Measurements from ENCODE around the gene PRICKLE3. TPM values are rescaled to one million over a fixed set of nuclear protein-coding genes. Genes with fewer than 3 reads are reported as not detected.
"Not testable (repeated sequence)": the region's sequence is repeated elsewhere in the genome, so short reads cannot be mapped to it uniquely, and the experiment has no call there.

PRICKLE3 gene
- total RNA-seq, 1 donor from 2014 or later, result 18.5 TPM

DNA sequence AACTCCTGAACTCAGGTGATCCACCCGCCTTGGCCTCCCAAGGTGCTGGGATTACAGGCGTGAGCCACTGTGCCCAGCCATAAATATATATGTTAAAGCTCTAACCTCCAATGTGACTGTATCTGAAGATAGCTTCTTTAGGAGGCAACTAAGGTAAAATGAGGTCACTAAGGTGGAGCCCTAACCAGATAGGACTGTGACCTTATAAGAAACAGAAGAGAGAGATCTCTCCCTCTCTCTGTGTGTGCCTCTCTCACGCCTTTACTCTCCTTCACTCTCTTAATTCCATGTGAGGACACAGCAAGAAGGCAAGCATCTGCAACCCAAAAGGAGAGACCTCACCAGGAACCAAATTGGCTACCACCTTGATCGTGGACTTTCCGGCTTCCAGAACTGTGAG, 24.5 kb downstream of the PRICKLE3 start:
- H3K4me3 ChIP-seq (ENCODE audit: low read depth, low read length), result no peak overlapping the region
- TF ChIP-seq, protein P1, sequence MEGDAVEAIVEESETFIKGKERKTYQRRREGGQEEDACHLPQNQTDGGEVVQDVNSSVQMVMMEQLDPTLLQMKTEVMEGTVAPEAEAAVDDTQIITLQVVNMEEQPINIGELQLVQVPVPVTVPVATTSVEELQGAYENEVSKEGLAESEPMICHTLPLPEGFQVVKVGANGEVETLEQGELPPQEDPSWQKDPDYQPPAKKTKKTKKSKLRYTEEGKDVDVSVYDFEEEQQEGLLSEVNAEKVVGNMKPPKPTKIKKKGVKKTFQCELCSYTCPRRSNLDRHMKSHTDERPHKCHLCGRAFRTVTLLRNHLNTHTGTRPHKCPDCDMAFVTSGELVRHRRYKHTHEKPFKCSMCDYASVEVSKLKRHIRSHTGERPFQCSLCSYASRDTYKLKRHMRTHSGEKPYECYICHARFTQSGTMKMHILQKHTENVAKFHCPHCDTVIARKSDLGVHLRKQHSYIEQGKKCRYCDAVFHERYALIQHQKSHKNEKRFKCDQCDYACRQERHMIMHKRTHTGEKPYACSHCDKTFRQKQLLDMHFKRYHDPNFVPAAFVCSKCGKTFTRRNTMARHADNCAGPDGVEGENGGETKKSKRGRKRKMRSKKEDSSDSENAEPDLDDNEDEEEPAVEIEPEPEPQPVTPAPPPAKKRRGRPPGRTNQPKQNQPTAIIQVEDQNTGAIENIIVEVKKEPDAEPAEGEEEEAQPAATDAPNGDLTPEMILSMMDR (conservative IDR thresholded peaks at IDR 0.05; ENCODE audit: low read depth, low read length), result no peak
- no peak for DNase-seq (ENCODE audit: low read depth)

DNA sequence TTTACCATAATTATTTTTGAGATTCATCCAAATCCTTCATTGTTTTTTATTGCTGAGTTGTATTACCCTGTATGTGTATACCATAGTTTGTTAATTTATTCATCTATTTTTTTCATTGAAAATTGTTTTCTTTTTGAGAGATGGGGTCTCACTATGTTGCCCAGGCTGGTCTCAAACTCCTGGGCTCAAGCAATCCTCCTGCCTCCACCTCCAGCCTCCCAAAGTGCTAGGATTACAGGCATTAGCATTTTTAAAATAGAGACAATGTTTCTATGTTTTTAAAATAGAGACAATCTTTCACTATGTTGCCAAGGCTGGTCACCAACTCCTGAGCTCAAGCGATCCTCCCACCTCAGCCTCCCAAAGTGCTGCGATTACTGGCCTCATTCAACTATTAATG, 25.3 kb downstream of the PRICKLE3 start:
- DNase-seq (ENCODE audit: low read depth), result no peak
- TF ChIP-seq, protein P1 (conservative IDR thresholded peaks at IDR 0.05; ENCODE audit: low read depth, low read length), result no peak
- no peak overlapping the region for H3K4me3 ChIP-seq (ENCODE audit: low read depth, low read length)

DNA sequence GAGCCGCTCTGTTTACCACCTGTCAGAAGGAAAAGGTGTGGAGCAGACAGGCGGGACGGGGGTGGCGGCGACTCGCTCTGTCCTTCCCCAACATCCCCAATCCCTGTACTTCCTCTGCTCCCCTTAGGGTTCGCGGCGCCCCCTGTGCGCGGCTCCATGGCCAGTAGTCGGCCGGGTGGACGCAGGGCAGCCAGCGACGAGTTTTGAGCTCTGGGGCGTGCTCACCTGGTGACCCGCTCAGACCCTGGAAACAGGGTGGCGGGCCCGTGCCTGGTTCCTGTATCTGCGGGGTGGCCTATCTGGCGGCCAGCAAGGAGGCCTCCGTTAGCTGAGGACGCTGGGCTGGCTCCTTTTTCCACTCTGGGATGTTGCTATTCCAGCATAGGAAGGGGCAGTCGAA, 29.0 kb downstream of the PRICKLE3 start:
- TF ChIP-seq, protein P1 (conservative IDR thresholded peaks at IDR 0.05; ENCODE audit: low read depth, low read length), result no peak
- no peak for DNase-seq (ENCODE audit: low read depth)
- no peak overlapping the region for H3K4me3 ChIP-seq (ENCODE audit: low read depth, low read length)

DNA sequence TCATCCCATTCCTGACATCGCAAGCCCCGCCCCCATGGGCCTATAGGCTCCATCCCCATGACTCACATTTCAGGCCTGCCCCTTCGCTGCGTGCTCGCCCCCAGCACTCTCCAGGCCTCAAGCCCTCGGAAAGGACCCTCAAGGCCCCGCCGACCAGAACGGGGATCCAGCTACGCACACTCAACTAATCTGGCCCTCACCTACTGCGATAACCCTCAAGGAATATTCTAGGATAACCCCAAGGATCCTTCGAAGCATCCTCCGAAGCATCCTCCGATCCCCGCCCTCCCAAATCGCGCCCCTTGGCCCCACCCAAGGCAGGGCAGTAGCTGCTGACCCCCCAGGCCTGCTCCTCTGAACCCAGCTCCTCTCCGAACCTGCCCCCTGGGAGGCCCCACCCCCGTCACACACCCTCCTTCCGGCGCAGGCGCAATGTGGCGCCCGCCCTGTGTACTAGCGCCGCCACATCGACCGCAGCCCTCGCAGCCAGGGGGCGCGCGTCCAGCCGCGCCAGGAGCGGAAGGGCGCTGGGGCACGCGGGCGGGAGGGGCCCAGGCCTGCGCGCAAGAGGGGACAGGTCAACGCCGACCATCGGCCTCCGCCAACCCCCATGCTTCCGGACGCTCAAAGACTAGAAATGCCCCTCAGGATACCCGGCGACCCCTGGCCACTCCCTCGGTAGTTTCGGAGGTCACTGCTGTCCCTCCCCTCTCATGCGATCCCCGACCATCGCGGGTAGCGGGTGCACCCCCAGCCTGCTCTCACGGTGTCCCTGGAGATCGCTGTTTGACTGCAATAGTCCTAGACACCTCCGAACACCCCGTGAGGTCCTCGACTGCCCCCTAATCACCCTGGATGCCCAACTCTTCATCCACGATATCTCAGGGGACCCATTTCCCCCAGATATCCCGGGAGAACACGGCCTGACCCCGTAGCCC, 30.0 kb downstream of the PRICKLE3 start:
- TF ChIP-seq, protein P1 (conservative IDR thresholded peaks at IDR 0.05; ENCODE audit: low read depth, low read length), result peak; percentile 65
- peak; percentile 18 for DNase-seq (ENCODE audit: low read depth)
- peak overlapping the region; percentile 58 for H3K4me3 ChIP-seq (ENCODE audit: low read depth, low read length)

DNA sequence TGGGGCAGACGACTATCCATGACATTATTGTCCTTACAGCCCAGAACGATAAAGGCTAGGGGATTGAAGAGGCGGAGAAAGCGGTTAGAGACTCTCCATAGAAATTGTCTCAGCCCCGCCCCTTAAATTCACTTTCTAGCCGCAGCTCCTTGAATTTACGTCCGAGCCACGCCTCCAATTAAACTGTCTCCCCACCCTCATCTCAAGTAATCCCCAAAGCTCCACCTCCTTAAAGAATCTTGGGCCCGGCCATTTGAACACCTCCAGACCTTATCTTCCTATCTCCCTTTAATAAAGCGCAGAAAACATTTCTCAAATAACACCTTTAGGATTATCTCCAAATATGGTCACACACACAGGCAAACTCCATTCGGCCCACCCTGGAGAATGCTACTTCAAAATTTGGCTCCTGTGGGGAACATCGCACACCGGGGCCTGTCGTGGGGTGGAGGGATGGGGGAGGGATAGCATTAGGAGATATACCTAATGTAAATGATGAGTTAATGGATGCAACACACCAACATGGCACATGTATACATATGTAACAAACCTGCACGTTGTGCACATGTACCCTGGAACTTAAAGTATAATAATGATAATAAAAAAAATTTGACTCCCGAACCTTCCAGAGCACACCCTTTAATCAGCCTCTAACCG, 30.8 kb downstream of the PRICKLE3 start:
- DNase-seq (ENCODE audit: low read depth), result peak; percentile 19
- TF ChIP-seq, protein P1 (conservative IDR thresholded peaks at IDR 0.05; ENCODE audit: low read depth, low read length), result no peak
- H3K4me3 ChIP-seq (ENCODE audit: low read depth, low read length), result peak overlapping the region; percentile 58

DNA sequence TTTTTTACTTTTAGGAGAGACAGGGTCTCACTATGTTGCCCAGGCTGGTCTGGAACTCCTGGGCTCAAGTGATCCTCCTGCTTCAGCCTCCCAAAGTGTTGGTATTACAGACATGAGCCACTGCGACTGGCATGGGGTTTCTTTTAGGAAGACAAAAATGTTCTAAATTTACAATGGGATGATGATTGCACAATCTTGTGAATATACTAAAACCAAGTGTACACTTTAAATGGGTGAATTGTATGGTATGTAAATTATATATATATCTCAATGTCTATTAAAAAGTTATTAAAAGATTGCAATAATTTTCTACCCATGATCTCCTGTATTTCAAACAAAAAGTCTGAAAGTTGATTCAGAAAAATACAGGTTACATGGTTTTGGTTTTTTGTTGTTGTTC, 32.7 kb downstream of the PRICKLE3 start:
- no peak for DNase-seq (ENCODE audit: low read depth)
- TF ChIP-seq, protein P1 (conservative IDR thresholded peaks at IDR 0.05; ENCODE audit: low read depth, low read length), result no peak
- no peak overlapping the region for H3K4me3 ChIP-seq (ENCODE audit: low read depth, low read length)

DNA sequence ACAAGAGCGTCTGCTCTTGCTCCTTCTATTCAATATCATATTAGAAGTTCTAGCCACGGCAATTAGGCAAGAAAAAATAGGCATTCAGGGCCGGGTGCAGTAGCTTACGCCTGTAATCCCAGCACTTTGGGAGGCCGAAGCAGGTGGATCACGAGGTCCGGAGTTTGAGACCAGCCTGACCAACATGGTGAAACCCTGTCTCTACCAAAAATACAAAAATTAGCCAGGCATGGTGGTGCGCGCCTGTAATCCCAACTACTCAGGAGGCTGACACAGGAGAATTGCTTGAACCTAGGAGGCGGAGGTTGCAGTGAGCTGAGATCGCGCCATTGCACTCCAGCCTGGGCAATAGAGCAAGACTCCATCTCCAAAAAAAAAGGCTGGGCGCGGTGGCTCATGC, 36.9 kb downstream of the PRICKLE3 start:
- DNase-seq (ENCODE audit: low read depth); H3K4me3 ChIP-seq (ENCODE audit: low read depth, low read length): not testable (repeated sequence)

DNA sequence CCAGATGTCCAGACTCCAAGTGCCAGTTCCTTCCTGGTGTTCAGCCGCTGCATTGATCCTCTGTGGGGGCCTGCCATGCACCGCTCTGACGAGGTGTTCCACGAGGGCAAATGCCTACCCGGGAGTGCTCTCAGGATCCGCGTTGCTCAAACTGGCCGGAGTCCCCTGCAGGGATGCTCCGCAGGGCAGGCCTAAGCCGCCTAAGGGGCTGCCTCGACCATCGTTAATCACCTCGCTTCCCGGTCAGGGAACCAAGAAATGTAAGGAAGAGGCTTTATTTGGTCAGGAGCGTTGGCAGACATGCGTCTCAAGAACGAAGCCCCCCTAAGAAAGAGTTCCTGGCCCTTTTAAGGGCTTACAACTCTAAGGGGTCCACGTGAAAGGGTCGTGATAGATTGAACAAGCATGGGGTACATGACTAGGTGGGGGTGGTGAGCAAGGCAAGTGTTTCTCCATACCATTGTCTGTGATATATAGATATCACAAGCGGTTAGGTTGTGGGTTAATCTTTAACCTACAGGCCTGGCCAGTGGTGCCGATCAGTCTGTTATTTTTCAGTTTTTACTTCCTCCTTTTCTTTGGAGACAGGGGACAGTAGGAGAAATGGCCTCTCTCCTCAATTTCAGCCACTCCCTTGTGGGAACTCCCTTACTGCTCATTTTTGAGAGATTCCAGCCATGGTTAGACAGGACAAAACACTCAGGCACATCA, 37.6 kb downstream of the PRICKLE3 start:
- DNase-seq (ENCODE audit: low read depth); H3K4me3 ChIP-seq (ENCODE audit: low read depth, low read length): not testable (repeated sequence)
